ENCODE data around the gene DYRK1A. TPM values are rescaled to one million over a fixed set of nuclear protein-coding genes. Genes with fewer than 3 reads are reported as not detected.

The DYRK1A gene
- total and polyA plus RNA-seq, 11 donors, result 24.5 to 96.6 (median 69.0) TPM

DNA sequence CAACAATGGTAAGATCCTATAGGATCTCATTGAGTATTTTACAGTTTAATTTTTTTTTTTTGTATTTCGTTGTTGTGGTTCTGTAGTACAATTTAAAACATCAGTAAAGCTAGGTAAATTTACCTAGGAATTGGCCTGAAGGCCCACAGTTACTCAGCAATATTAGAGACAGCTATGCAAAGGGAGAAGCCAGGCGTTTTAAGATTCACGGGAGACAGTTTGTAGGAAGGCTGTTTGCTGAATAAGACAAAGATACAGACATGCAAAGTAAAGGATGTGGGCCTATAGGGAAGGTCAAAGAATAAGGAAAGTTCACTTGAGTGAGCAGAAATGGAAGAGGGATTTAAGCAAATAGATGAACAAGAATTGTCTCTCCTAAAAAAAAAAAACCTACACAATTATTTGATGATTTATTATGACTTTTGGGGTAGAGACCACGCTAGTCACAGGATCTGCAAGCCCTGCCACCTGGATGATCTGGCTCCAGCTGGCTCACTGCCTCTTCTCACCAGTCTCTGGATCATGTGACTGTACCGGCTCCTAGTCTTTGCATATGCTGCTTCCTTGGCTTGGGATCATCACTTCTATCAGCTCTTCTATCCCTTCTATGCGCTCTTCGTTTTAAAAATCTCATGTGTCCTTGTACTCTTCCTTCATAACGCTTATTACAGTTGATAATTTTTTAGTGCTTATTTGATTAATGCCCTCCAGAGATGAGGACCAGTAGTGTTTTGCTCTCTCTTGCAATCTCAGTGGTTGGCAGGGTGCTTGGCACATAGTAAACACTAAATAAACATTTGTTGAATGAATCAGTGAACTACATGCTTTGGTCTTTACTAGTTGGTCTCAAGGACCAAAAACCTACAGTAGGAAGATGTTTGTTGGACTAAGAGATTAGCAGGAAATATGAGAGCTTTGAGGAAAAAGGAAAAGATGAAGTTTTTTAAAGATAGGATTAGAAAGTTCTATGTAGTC lies 14.1 kb downstream of the DYRK1A start:
- Histone ChIP-seq H3K36me3 (no peaks in the 10 kb centered on the region), H3K27ac (peak overlapping the region in 5 of 12 donors; percentile 10 to 48 (median 27)), H3K27me3 (no peaks in the 10 kb centered on the region), H3K4me1 (peaks cover 2 to 95% (median 74%) of the 10 kb centered on the region in 12 donors), H3K4me3 (no peak overlapping the region), H3K9me3 (peaks cover 0 to 12% (median 0%) of the 10 kb centered on the region in 12 donors)
- no peak for TF ChIP-seq POLR2A (IDR thresholded peaks at IDR 0.05)
- TF ChIP-seq, protein P1, sequence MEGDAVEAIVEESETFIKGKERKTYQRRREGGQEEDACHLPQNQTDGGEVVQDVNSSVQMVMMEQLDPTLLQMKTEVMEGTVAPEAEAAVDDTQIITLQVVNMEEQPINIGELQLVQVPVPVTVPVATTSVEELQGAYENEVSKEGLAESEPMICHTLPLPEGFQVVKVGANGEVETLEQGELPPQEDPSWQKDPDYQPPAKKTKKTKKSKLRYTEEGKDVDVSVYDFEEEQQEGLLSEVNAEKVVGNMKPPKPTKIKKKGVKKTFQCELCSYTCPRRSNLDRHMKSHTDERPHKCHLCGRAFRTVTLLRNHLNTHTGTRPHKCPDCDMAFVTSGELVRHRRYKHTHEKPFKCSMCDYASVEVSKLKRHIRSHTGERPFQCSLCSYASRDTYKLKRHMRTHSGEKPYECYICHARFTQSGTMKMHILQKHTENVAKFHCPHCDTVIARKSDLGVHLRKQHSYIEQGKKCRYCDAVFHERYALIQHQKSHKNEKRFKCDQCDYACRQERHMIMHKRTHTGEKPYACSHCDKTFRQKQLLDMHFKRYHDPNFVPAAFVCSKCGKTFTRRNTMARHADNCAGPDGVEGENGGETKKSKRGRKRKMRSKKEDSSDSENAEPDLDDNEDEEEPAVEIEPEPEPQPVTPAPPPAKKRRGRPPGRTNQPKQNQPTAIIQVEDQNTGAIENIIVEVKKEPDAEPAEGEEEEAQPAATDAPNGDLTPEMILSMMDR (IDR thresholded peaks at IDR 0.05), result no peak
- DNase-seq (peak in 2 of 5 donors; percentile 34 to 48), ATAC-seq (peak in 3 of 4 donors; percentile 61 to 64 (median 63))
- WGBS, 4 donors, result 33 to 43% (median 42%) methylated on average over 8 of the region's 8 CpGs
- intact Hi-C loops (cut with DNase I), result no loop called here

DNA sequence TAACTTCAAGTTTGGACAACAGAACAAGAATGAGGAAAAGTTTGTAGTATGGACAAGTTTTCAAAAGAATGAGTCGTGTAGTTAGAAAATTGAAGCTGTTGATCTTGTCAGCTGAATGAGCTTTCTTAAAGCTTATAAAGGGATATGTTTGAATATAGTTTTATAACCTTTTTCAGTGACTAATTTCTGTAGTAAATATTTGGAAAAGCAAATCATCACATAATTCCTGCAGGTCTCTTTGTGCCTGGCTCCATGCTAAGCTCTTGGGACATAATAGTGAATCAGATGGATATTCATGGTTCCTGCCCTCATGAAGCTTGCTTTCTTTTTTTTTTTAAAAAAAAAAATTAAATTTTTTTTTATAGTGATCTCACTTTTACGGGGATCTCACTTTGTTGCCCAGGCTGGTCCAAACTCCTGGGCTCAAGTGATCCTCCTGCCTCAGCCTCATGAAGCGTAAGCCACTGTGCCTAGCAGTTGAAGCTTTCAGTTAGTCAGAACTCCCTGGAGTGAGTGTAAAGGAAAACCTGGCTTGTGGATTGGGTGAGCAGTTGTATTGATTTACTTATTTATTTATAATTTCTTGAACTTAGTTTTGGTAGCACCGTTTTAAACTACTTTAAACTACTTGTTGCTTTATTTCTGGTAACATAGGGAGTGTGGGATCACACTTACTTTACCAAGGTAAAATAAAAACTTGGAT lies 15.5 kb downstream of the DYRK1A start:
- ATAC-seq, result no peak
- DNase-seq, result no peak
- H3K4me1 ChIP-seq, result peaks cover 2 to 97% (median 79%) of the 10 kb centered on the region in 12 donors
- WGBS, 4 donors, result 80 to 86% (median 80%) methylated on average over 4 of the region's 4 CpGs
- peaks cover 0 to 12% (median 0%) of the 10 kb centered on the region in 12 donors for H3K9me3 ChIP-seq
- no peaks in the 10 kb centered on the region for H3K27me3 ChIP-seq
- intact Hi-C loops (cut with DNase I), result no loop called here
- no peak overlapping the region for H3K4me3 ChIP-seq
- TF ChIP-seq POLR2A (IDR thresholded peaks at IDR 0.05), result no peak
- TF ChIP-seq, protein P1 (IDR thresholded peaks at IDR 0.05), result no peak
- H3K27ac ChIP-seq, result no peak overlapping the region
- no peaks in the 10 kb centered on the region for H3K36me3 ChIP-seq

DNA sequence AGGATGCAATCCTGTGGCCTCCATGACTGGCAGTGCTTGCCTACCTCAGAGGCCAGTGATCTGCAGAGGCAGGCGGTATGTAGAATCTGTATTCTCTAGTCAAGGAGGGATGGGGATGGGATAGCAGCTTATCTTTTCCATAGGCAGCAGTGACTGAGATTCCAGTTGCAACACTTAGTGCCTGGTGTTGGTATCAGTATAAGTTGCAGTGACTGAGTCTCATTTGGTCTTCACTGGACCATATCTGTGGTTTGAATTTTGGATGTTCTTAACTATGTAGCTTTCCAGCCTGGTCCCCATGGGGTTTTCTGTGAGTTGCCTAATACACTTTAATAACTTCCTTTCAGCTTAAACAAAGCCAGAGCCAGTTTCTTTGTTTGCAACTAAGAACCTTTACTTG lies 16.5 kb downstream of the DYRK1A start:
- no peaks in the 10 kb centered on the region for H3K36me3 ChIP-seq
- peaks cover 0 to 12% (median 0%) of the 10 kb centered on the region in 12 donors for H3K9me3 ChIP-seq
- no peak overlapping the region for H3K27ac ChIP-seq
- peaks cover 2 to 98% (median 82%) of the 10 kb centered on the region in 12 donors for H3K4me1 ChIP-seq
- intact Hi-C loops (cut with DNase I), result no loop called here
- no peaks in the 10 kb centered on the region for H3K27me3 ChIP-seq
- TF ChIP-seq, protein P1 (IDR thresholded peaks at IDR 0.05), result no peak
- TF ChIP-seq POLR2A (IDR thresholded peaks at IDR 0.05), result no peak
- WGBS, 4 donors, result 73 to 100% (median 92%) methylated on average over 1 of the region's 1 CpG
- no peak overlapping the region for H3K4me3 ChIP-seq
- ATAC-seq, result peak in 1 of 4 donors; percentile 40
- DNase-seq, result no peak

All from heart left ventricle (tissue), 16 donors.